OCI-LY1 (cell line): Measurements from ENCODE around the gene SLCO2B1.

Experiments used
- EZH2 ChIP-seq: fragments of 200-600 bp; sonication (generic), shearing (Covaris generic); IDR thresholded peaks from 2 replicates; pipeline ENCODE4 v1.8.0; 2017; ENCODE audit warnings: borderline replicate concordance, mixed run types, mild to moderate bottlenecking, antibody characterized with exemption, low read length, moderate library complexity, mixed read lengths
- TF ChIP-seq, protein P1 (sequence below): fragments of 200-600 bp; sonication (generic), shearing (Covaris generic); IDR thresholded peaks from 2 replicates; pipeline ENCODE4 v1.5.1; 2017; ENCODE audit warnings: mild to moderate bottlenecking, antibody characterized with exemption, low read length, moderate library complexity, mixed read lengths

DNA sequence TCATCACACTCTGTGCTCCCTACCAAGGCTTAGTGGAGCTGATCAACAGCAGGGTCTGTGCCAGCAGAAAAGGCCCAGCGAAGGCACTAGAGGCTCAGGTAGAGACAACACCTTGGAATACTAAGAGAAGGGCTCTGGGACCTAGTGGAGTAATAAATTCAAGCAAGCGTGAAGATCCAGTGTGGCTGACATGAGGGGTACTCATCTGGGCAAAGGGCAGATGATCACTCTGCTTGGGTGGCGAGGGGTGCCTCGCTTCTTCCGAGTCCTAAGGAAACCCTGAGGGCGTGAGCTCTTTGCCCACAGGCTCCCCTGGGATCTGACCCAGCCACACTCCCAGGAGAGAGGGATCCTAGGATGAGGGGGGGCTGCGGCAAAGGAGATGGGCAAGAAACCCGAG, 86.1 kb downstream of the SLCO2B1 start:
- TF ChIP-seq, protein P1, sequence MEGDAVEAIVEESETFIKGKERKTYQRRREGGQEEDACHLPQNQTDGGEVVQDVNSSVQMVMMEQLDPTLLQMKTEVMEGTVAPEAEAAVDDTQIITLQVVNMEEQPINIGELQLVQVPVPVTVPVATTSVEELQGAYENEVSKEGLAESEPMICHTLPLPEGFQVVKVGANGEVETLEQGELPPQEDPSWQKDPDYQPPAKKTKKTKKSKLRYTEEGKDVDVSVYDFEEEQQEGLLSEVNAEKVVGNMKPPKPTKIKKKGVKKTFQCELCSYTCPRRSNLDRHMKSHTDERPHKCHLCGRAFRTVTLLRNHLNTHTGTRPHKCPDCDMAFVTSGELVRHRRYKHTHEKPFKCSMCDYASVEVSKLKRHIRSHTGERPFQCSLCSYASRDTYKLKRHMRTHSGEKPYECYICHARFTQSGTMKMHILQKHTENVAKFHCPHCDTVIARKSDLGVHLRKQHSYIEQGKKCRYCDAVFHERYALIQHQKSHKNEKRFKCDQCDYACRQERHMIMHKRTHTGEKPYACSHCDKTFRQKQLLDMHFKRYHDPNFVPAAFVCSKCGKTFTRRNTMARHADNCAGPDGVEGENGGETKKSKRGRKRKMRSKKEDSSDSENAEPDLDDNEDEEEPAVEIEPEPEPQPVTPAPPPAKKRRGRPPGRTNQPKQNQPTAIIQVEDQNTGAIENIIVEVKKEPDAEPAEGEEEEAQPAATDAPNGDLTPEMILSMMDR, result no peak
- TF ChIP-seq EZH2, result no peak
